MM.1S (cell line): ENCODE measurements around the gene FREM1.

Experiments
- DNase-seq: peaks from one replicate; pipeline ENCODE4 v3.0.0-alpha.2; 2015
- H2AFZ ChIP-seq: fragments of 300-600 bp; sonication (generic); 2 replicates; pipeline ENCODE4 v1.6.0; 2016; ENCODE audit warnings: antibody characterized with exemption, low read length
- H3F3A ChIP-seq: fragments of 300-600 bp; sonication (generic); 2 replicates; pipeline ENCODE4 v1.6.1; 2016; ENCODE audit warnings: mild to moderate bottlenecking, antibody characterized with exemption, low read length, moderate library complexity, mixed read lengths; ENCODE audit not compliant: insufficient read depth
- H3K27ac ChIP-seq: fragments of 300-600 bp; sonication (generic); 2 replicates; pipeline ENCODE4 v1.5.1; 2016; ENCODE audit warnings: mild to moderate bottlenecking, low read length
- H3K27me3 ChIP-seq: fragments of 300-600 bp; sonication (generic); replicated peaks from 2 replicates; pipeline ENCODE4 v1.6.0; 2016; ENCODE audit warnings: low read length; ENCODE audit not compliant: insufficient read depth
- H3K36me3 ChIP-seq: fragments of 300-600 bp; sonication (generic); replicated peaks from 2 replicates; pipeline ENCODE4 v1.6.1; 2016; ENCODE audit warnings: mild to moderate bottlenecking, low read length, mixed read lengths; ENCODE audit not compliant: insufficient read depth
- H3K4me1 ChIP-seq: fragments of 300-600 bp; sonication (generic); 2 replicates; pipeline ENCODE4 v1.6.1; 2016; ENCODE audit warnings: low read length, mixed read lengths
- H3K4me2 ChIP-seq: fragments of 300-600 bp; sonication (generic); 2 replicates; pipeline ENCODE4 v1.6.0; 2016; ENCODE audit warnings: low read depth, low read length
- H3K4me3 ChIP-seq: fragments of 300-600 bp; sonication (generic); 2 replicates; pipeline ENCODE4 v1.5.1; 2016; ENCODE audit warnings: low read length, mixed read lengths
- H3K79me2 ChIP-seq: fragments of 300-600 bp; sonication (generic); 2 replicates; pipeline ENCODE4 v1.6.1; 2016; ENCODE audit warnings: mixed run types, low read length, mixed read lengths
- H3K9ac ChIP-seq: fragments of 300-600 bp; sonication (generic); 2 replicates; pipeline ENCODE4 v1.6.1; 2016; ENCODE audit warnings: low read length, mixed read lengths
- H3K9me2 ChIP-seq: fragments of 300-600 bp; sonication (generic); replicated peaks from 2 replicates; pipeline ENCODE4 v1.6.1; 2016; ENCODE audit warnings: mild to moderate bottlenecking, low read length, mixed read lengths; ENCODE audit not compliant: insufficient read depth
- H3K9me3 ChIP-seq: fragments of 300-600 bp; sonication (generic); replicated peaks from 2 replicates; pipeline ENCODE4 v1.6.1; 2016; ENCODE audit warnings: mild to moderate bottlenecking, low read length, mixed read lengths; ENCODE audit not compliant: insufficient read depth
- H4K20me1 ChIP-seq: fragments of 300-600 bp; sonication (generic); 2 replicates; pipeline ENCODE4 v1.6.1; 2016; ENCODE audit warnings: mild to moderate bottlenecking, low read length, moderate library complexity, mixed read lengths; ENCODE audit not compliant: insufficient read depth
- CTCF ChIP-seq: fragments of 300-600 bp; sonication (generic); IDR thresholded peaks from 2 replicates; pipeline ENCODE4 v1.5.1; 2016; ENCODE audit warnings: antibody characterized with exemption, low read length, mixed read lengths
- EZH2 ChIP-seq: fragments of 300-600 bp; sonication (generic); optimal IDR thresholded peaks from 2 replicates; pipeline ENCODE3; 2017; ENCODE audit warnings: low read depth, mild to moderate bottlenecking, antibody characterized with exemption, low read length, mixed read lengths
- EZH2phosphoT487 ChIP-seq: fragments of 300-600 bp; sonication (generic); IDR thresholded peaks from 2 replicates; pipeline ENCODE4 v1.6.1; 2018; ENCODE audit warnings: antibody characterized with exemption, low read length

FREM1 gene

DNA sequence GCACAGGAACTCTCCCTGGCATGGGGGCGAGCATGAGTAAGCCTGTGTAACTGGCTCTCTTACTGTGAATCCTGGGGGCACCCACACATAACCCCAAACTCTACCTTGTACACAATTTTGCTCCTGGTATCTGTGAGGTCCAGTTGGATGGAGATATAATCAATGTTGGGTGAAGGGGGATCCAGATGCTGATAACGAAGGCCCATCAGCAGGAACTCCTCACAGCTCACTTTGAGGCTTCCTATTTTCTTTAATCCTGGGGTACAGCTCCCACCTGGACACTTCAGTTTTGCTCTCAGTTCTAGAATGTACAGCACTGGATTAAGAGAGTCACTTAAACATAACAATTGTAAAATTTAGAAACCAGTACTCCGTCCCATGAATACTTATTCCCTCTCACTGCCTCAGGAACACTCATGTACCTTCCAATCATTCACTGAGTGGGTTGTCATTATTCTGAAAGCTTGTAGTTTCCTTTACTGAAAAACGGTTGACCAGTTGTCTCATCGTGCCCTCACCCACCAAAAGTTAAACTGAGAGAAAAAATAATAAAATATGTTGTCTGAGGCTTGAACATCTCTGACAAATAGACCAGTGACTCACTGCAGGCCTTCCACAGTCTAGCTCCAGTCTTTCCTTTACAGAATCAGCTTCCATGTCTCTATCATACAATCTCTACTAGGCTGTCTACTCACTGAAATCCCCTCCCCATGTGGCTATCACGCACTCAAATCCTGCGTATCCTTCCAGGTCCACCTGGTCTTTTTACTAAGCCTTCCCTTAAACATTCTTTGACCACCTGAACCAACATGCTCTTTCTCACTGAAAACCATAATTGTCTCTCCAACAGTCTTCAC lies 52.6 kb downstream of the FREM1 start:
- Histone ChIP-seq H3K36me3 (no peaks in the 10 kb centered on the region), H3K4me3 (no peak overlapping the region), H3K9me2 (no peaks in the 10 kb centered on the region), H2AFZ (no peak overlapping the region), H3K27ac (no peak overlapping the region), H3F3A (no peaks in the 10 kb centered on the region), H3K4me2 (no peak overlapping the region), H3K9me3 (no peaks in the 10 kb centered on the region), H3K9ac (no peak overlapping the region), H4K20me1 (no peaks in the 10 kb centered on the region), H3K27me3 (no peaks in the 10 kb centered on the region), H3K79me2 (no peaks in the 10 kb centered on the region), H3K4me1 (no peaks in the 10 kb centered on the region)
- no peak for TF ChIP-seq EZH2phosphoT487
- no peak for TF ChIP-seq CTCF
- no peak for TF ChIP-seq EZH2
- no peak for DNase-seq

DNA sequence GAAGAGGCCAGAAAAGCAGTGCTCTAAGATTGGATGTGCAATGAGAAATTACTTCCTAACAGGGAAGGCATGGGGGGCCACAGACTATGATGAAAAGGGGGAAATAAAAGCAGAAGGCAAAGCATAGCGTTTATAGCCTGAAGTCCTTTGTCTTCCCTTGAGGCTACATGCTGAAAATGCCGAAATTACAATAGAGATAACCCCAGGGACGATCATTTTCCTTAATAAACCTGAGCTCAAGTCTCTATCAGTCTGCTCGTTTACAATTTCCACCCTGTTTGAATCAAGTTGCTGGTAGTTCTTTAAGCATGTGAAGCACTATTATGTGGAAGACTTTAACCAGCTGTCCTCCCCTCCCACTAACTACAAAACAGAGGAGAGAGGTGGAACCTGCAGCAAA lies 60.4 kb downstream of the FREM1 start:
- Histone ChIP-seq H4K20me1 (no peaks in the 10 kb centered on the region), H3K9me3 (no peaks in the 10 kb centered on the region), H3K27me3 (no peaks in the 10 kb centered on the region), H3K27ac (no peak overlapping the region), H3K9ac (no peak overlapping the region), H3F3A (no peaks in the 10 kb centered on the region), H2AFZ (no peak overlapping the region), H3K4me2 (no peak overlapping the region), H3K4me3 (no peak overlapping the region), H3K9me2 (no peaks in the 10 kb centered on the region), H3K36me3 (no peaks in the 10 kb centered on the region), H3K4me1 (no peaks in the 10 kb centered on the region), H3K79me2 (no peaks in the 10 kb centered on the region)
- DNase-seq, result no peak
- TF ChIP-seq EZH2phosphoT487 (no peak), CTCF (no peak), EZH2 (no peak)

GRCh38 chr9:14849296-14849695 lies 60.9 kb downstream of the FREM1 start:
- Histone ChIP-seq H3K9me2 (no peaks in the 10 kb centered on the region), H3K4me2 (no peak overlapping the region), H3K9me3 (no peaks in the 10 kb centered on the region), H3K27ac (no peak overlapping the region), H3K27me3 (no peaks in the 10 kb centered on the region), H4K20me1 (no peaks in the 10 kb centered on the region), H3K4me1 (no peaks in the 10 kb centered on the region), H3K79me2 (no peaks in the 10 kb centered on the region), H2AFZ (no peak overlapping the region), H3K4me3 (no peak overlapping the region), H3K9ac (no peak overlapping the region), H3F3A (no peaks in the 10 kb centered on the region), H3K36me3 (no peaks in the 10 kb centered on the region)
- DNase-seq, result no peak
- TF ChIP-seq EZH2, result no peak
- TF ChIP-seq CTCF, result no peak
- no peak for TF ChIP-seq EZH2phosphoT487
